Esophagus squamous epithelium (tissue), 4 donors: ENCODE data around the gene GRIK3.

Source experiments
- POLR2A ChIP-seq, 4 donors: fragments of 450-650 bp; IDR thresholded peaks; one replicate each; pipeline ENCODE4 v1.6.1; 2017; ENCODE audit warnings: antibody characterized with exemption in 4 of 4, mild to moderate bottlenecking in 4 of 4, moderate library complexity in 3 of 4
- TF ChIP-seq, protein P1 (sequence below), 6 experiments: fragments of 450-650 bp in 4 of 6; fragments of 200-600 bp in 2 of 6; sonication (generic) in 2 of 6; IDR thresholded peaks; one replicate each; pipeline ENCODE4 v1.5.1; 2016 to 2019; ENCODE audit warnings: antibody characterized with exemption in 6 of 6, mild to moderate bottlenecking in 4 of 6, moderate library complexity in 4 of 6

DNA sequence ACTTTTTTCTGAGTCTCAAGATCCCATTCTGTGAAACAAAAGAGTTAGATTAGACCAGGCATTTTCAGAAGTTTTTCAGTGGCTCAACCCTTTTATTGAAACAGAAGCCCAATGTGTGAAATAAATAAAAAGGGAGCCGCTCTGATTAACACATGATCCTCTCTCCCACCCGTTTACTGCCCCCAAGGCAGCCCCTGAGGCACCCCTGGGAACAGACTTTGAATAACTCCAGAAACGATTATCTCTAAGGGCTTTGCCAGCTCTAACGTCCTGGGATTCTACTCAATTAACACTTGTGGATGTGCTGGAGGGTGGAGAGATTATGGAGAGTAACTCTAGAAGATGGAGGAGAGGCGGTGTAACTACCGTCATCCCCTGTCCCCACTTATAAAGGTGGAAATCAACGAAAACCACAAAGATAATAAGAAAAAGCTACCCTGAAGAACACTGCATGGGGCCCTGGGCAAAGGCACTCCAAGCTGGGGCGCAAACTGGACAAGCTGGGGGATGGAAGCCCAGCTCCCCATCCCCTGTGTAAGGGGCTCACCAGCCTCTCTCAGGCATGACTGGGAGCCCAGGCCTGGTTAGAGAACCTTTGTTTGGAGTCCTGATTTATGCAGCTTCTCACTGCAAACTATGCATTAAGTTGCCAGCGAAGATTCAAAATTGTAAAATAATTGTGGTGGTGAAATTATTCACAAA lies 39.0 kb upstream of the GRIK3 start:
- TF ChIP-seq, protein P1, sequence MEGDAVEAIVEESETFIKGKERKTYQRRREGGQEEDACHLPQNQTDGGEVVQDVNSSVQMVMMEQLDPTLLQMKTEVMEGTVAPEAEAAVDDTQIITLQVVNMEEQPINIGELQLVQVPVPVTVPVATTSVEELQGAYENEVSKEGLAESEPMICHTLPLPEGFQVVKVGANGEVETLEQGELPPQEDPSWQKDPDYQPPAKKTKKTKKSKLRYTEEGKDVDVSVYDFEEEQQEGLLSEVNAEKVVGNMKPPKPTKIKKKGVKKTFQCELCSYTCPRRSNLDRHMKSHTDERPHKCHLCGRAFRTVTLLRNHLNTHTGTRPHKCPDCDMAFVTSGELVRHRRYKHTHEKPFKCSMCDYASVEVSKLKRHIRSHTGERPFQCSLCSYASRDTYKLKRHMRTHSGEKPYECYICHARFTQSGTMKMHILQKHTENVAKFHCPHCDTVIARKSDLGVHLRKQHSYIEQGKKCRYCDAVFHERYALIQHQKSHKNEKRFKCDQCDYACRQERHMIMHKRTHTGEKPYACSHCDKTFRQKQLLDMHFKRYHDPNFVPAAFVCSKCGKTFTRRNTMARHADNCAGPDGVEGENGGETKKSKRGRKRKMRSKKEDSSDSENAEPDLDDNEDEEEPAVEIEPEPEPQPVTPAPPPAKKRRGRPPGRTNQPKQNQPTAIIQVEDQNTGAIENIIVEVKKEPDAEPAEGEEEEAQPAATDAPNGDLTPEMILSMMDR (IDR thresholded peaks at IDR 0.05) = no peak
- TF ChIP-seq POLR2A (IDR thresholded peaks at IDR 0.05) = no peak
